HS-5 (cell line): Measurements from ENCODE around the gene ZBED3.
A peak's percentile ranks its signal among the peaks of the same experiment; 100 is the strongest.
"Not testable (repeated sequence)": the region's sequence is repeated elsewhere in the genome, so short reads cannot be mapped to it uniquely, and the experiment has no call there.

ENCODE experiments used
- DNase-seq: peaks from one replicate; pipeline ENCODE4 v3.0.0-alpha.2; 2012; ENCODE audit warnings: low read depth

Gene ZBED3, protein sequence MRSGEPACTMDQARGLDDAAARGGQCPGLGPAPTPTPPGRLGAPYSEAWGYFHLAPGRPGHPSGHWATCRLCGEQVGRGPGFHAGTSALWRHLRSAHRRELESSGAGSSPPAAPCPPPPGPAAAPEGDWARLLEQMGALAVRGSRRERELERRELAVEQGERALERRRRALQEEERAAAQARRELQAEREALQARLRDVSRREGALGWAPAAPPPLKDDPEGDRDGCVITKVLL

DNA sequence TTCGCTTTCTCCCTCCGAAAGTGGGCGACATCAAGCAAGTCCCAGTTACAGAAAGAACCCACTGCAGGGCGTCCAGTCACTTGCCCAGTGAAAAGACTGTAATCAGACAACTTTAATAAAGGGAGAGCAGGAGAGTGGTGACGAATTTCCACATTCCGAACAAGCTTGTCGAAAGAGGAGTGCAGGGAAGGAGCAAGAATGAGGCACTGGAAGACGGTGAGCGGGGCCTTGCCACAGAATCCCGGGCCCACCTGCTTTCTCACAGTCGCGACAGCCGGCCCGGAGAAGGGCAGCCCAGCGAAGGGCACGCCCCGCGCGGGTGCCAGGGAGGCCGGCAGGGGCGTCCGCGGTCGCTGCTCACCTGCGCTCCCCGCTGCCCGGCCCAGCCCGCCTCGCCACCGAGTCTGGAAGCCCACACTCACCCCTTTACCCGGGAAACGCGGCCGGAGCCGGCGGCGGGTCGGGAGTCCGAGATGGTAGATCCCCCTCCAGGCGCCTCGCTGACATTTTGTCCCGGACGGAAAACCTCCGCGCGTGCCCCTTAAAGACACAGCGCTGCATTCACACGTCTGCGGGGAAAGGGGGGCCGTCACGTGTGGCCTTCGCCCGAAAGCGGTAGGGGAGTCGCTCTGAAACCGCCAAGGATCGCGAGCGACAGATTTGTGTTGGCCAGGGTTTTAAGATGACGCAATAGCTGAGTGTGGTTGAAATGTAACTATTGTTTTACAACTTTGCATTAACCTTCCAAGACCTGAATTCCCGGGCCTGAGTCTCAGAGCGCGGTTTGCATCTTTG, at the start of gene ZBED3:
Gene ZBED3 (minus strand): TSS at position 597 of the 795 bp plus-strand sequence. CDS start 9,407 bp downstream, outside the sequence.
- DNase-seq: peak; percentile 48

- peak; percentile 94 for DNase-seq
Measured at GRCh38 chr5:77133061-77133758, 46.1 kb upstream of the ZBED3 start.

DNA sequence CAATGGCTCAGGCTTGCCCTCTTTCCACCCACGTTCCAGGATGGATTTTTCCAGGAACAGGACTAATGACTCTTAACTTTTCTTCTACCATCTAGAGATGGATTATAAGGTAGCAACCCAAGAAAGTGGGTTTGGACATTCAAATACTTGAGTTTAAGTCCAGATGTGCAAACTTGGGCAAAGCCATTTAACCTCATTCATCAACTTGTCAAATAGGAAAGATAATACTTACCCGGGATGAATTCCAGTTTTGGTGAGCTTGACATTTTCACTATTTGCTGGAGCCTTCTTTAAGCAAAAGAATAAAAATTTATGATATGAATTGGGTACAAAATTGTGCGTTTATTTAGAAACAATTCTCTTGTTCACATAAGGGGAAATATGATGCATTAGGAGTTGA, 44.3 kb upstream of the ZBED3 start:
- DNase-seq: no peak

GRCh38 chr5:77129391-77129990, 42.4 kb upstream of the ZBED3 start:
- DNase-seq: no peak

GRCh38 chr5:77128411-77129061, 41.5 kb upstream of the ZBED3 start:
- no peak for DNase-seq

- no peak for DNase-seq
Measured at GRCh38 chr5:77123057-77123456, 36.0 kb upstream of the ZBED3 start.

DNA sequence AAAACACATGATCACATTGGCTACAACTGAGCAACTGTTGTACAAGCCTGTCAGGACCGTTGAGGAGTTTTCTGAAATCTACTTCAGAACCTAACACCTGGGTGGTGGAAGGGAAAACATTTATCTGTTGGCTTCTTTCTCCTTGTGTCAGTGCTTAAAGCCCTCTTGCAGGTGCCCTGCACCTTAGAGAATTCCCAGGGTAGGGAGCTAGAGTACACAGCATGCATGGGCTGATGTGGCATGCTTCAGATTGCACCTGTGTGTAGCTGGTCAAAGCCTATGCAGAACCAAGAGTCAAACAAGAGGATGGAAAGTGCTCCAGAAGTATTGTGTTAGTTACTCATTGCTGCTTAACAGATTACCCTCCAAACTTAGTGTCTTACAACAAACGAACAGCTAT, 33.6 kb upstream of the ZBED3 start:
- DNase-seq: no peak

GRCh38 chr5:77120086-77120485, 33.0 kb upstream of the ZBED3 start:
- DNase-seq: no peak

GRCh38 chr5:77117161-77117560, 30.1 kb upstream of the ZBED3 start:
- DNase-seq: no peak

DNA sequence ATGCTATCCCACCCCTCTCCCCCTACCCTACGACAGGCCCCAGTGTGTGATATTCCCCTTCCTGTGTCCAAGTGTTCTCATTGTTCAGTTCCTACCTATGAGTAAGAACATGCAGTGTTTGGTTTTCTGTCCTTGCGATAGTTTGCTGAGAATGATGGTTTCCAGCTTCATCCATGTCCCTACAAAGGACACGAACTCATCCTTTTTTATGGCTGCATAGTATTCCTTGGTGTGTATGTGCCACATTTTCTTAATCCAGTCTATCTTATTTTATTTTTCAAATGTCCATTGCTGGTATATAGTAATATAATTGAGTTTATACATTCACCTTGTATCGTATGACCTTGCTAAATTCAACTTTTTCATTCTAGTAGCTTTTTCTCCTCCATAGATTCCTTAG, 19.9 kb upstream of the ZBED3 start:
- not testable (repeated sequence) for DNase-seq

- DNase-seq: no peak
Measured at GRCh38 chr5:77104813-77105212, 17.7 kb upstream of the ZBED3 start.

GRCh38 chr5:77103457-77103856, 16.4 kb upstream of the ZBED3 start:
- no peak for DNase-seq

GRCh38 chr5:77102549-77102948, 15.5 kb upstream of the ZBED3 start:
- DNase-seq: no peak

DNA sequence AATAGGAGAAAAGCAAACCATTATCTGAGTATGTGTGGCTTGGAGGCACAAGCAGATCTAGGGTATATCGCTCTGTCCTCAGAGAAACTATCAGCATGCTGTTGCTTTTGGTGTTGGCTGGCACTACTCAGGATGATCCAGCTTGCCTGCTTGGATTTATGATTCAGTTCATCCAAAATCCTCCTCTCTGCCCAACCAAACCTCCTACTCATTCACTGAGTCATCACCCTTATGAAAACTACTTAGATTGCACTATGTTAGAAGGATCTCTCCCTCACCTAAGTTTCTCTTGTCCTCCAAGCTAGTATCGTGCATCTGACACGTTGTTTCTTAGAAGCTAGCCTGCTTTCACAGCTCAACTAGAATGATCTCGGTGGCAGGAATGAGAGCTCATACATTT, 14.2 kb upstream of the ZBED3 start:
- DNase-seq: no peak

- DNase-seq: no peak
Measured at GRCh38 chr5:77095189-77095588, 8.1 kb upstream of the ZBED3 start.

DNA sequence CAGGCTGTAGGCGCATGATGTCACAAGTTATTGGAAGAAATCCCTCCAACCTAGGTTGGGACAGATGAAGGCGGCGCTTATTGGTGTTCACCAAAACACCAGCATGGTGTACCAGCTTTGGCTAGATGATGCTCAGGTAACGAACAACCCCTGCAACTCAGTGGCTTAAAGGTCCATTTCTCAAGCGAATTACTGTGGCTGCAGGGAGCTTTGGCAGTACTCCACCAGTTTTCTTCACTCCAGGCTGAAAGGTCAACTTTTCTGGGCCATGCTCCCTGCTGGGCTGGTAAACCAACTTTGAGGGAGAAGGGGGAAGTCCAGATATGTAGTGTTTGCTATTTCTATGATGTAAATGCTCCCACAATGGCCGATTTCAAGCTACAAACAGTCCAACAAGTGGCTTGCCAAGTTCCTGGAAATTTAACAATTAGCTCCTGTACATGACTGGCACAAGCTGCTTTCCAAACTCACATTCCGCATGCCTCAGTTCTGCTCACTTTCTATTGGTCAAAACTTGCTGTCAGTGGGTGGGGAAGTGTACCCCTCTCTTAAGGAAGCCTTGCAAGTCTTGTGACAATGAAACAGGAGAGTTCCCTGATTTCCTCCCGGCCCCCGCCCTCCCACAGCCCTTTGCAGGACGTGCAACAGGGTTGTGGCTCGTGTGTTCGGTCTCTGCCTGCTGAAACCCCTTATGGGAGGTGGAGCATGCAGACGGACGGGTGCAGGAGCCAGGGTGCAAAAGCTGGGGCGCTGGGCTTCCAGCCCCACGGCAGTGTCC, 588 bp upstream of the ZBED3 start:
- no peak for DNase-seq

- DNase-seq: no peak
Measured at GRCh38 chr5:77086368-77086688, 757 bp downstream of the ZBED3 start.

- no peak for DNase-seq
Measured at GRCh38 chr5:77083088-77083487, 4.0 kb downstream of the ZBED3 start.

DNA sequence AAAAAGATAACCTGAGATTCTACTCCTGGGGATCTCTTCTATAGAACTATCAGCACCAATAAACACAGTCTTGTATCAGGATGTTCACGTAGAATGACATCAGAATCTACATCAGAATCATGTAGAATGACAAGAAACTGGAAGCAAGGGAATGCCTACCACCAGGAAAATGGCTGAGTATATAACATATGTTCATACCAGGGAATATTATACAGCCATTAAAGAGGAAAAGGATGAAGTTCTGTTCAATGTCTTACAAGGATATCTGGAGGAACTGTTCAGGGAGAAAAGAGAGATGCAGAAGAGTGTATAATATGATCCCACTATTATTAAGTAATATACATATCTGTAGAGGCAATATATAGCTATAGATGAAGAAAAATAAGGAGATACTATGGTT, 4.8 kb downstream of the ZBED3 start:
- DNase-seq: no peak

DNA sequence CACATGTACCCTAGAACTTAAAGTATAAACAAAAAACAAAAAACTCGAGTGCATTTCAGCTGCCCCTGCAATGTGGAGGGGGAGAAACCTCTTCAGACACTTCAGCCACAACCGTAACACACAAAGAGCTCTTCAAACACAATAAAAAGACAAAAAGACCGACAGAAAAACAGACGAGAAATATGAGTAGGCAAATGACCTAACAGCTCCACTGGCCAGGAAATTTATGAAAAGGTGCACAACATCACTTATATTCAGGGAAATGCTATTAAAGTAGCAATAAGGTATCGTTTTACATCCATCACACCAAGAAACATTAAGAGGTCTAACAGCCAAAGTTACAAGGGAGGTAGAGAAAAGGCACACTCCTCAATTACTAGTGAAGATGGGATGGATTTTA, 6.2 kb downstream of the ZBED3 start:
- no peak for DNase-seq

DNA sequence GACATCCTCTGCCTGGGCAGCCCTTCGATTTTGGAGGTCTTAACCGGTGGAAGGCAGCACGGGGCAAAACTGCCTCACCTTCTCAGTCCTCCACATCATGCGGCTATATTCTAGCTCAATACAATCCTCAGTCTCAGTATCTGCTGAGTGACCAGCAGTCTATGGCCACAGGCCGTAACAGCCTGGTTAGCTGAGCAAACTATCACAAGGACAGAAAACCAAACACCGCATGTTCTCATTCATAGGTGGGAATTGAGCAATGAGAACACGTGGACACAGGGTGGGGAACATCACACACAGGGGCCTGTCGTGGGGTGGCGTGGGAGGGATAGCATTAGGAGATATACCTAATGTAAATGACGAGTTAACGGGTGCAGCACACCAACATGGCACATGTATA, 6.6 kb downstream of the ZBED3 start:
- DNase-seq: not testable (repeated sequence)

DNA sequence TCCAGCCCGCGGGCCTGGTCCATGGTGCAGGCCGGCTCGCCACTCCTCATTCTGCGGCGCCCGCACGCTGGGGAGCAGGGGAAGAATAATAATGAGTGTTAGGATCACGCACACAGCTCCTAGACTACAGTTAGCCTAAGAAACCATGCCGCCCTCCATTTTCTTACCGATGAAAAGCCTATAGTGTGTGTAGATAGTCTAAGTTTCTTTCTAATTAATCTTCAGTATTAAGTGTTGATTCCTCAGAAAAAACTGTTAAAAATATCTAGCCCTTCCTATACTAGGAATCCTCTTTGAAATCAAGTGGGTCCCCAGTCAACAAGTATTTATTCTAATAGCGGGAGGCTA, 9.3 kb downstream of the ZBED3 start:
- DNase-seq: no peak
